Esophagus muscularis mucosa (tissue), 4 donors: ENCODE data around the gene TUBB3. TPM values are rescaled to one million over a fixed set of nuclear protein-coding genes. Genes with fewer than 3 reads are reported as not detected.

Experiments
- DNase-seq: peaks from one replicate; pipeline ENCODE4 v3.0.0-alpha.2; 2017; ENCODE audit errors: extremely low spot score
- H3K27ac ChIP-seq, 4 donors: fragments of 200-600 bp; sonication (generic); replicated peaks in 1 of 4; 1 replicate in 3 of 4; 2 replicates in 1 of 4; pipeline ENCODE4 v1.5.1; 2016 to 2019; ENCODE audit warnings: mild to moderate bottlenecking in 1 of 4
- H3K27me3 ChIP-seq, 4 donors: fragments of 200-600 bp; sonication (generic); one replicate each; pipeline versions ENCODE4 v1.5.1 to v1.6.0; 2016 to 2019
- H3K36me3 ChIP-seq, 4 donors: fragments of 200-600 bp; sonication (generic); one replicate each; pipeline ENCODE4 v1.5.1; 2016 to 2019
- H3K4me1 ChIP-seq, 4 donors: fragments of 200-600 bp; sonication (generic); one replicate each; pipeline ENCODE4 v1.5.1; 2016 to 2019
- H3K4me3 ChIP-seq, 4 donors: fragments of 200-600 bp; sonication (generic); 1 replicate in 2 of 4; 2 replicates in 2 of 4; pipeline ENCODE4 v1.5.1; 2016 to 2019; ENCODE audit warnings: mild to moderate bottlenecking in 4 of 4, moderate library complexity in 1 of 4
- H3K9me3 ChIP-seq, 4 donors: fragments of 200-600 bp; sonication (generic); 1 replicate in 3 of 4; 2 replicates in 1 of 4; pipeline ENCODE4 v1.5.1; 2016 to 2019
- EP300 ChIP-seq: sonication (generic); formaldehyde crosslinking; IDR thresholded peaks from one replicate; pipeline ENCODE4 v1.6.1; 2017; ENCODE audit warnings: antibody characterized with exemption
- POLR2A ChIP-seq: fragments of 450-650 bp; IDR thresholded peaks from one replicate; pipeline ENCODE4 v1.6.1; 2017; ENCODE audit warnings: antibody characterized with exemption, moderate library complexity, mild to moderate bottlenecking, low read depth
- POLR2AphosphoS5 ChIP-seq, 2 donors: sonication (generic); formaldehyde crosslinking; IDR thresholded peaks; one replicate each; pipeline ENCODE4 v1.6.1; 2017; ENCODE audit warnings: antibody characterized with exemption in 2 of 2
- WGBS: methylation state at CpG from one replicate; pipeline ENCODE4 v1.1.5; 2018; 5-methylcytosine and 5-hydroxymethylcytosine counted together
- intact Hi-C: fragments of 100-400 bp; cut with DNase I; formaldehyde crosslinking; loops from one replicate; pipeline ENCODE4 v1.15.1; 2023
- total RNA-seq, 4 donors: library from RNA; depleted of rRNA; stranded (reverse); fragments of >200 nt; gene quantifications; one replicate each; pipeline versions ENCODE4 v1.1.0 to v1.2.1, GENCODE V29; 2016
- TF ChIP-seq, protein P1 (sequence below), 3 experiments: fragments of 200-600 bp in 2 of 3; fragments of 450-650 bp in 1 of 3; sonication (generic) in 2 of 3; IDR thresholded peaks; one replicate each; pipeline ENCODE4 v1.5.1; 2017 to 2019; ENCODE audit warnings: antibody characterized with exemption in 3 of 3, mild to moderate bottlenecking in 2 of 3, moderate library complexity in 1 of 3

The TUBB3 gene
- total RNA-seq, 4 donors from 2014 or later, result 2.5 to 19.5 (median 12.9) TPM

DNA sequence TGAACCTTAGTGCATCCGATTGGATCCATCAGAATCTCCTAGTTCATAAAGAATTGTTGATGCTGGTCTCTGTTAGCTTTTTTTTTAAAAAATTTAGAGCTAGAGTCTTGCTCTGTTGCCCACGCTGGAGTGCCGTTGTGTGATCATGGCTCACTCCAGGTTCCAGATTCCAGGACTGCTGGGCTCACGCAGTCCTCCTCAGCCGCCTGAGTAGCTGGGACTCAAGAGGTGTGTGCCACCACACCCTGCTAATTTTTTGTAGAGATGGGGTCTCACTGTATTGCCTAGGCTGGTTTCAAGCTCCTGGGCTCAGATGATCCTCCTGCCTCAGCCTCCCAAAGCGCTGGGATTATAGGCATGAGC, 41.8 kb upstream of the TUBB3 start:
- no peak overlapping the region for H3K27ac ChIP-seq
- no peaks in the 10 kb centered on the region for H3K9me3 ChIP-seq
- H3K4me1 ChIP-seq, result peaks cover 0 to 6% (median 3%) of the 10 kb centered on the region in 4 donors
- peaks cover 53 to 82% (median 75%) of the 10 kb centered on the region in 4 donors for H3K36me3 ChIP-seq
- TF ChIP-seq, protein P1, sequence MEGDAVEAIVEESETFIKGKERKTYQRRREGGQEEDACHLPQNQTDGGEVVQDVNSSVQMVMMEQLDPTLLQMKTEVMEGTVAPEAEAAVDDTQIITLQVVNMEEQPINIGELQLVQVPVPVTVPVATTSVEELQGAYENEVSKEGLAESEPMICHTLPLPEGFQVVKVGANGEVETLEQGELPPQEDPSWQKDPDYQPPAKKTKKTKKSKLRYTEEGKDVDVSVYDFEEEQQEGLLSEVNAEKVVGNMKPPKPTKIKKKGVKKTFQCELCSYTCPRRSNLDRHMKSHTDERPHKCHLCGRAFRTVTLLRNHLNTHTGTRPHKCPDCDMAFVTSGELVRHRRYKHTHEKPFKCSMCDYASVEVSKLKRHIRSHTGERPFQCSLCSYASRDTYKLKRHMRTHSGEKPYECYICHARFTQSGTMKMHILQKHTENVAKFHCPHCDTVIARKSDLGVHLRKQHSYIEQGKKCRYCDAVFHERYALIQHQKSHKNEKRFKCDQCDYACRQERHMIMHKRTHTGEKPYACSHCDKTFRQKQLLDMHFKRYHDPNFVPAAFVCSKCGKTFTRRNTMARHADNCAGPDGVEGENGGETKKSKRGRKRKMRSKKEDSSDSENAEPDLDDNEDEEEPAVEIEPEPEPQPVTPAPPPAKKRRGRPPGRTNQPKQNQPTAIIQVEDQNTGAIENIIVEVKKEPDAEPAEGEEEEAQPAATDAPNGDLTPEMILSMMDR (IDR thresholded peaks at IDR 0.05), result no peak
- TF ChIP-seq POLR2AphosphoS5 (IDR thresholded peaks at IDR 0.05) (no peak), POLR2A (no peak), EP300 (no peak)
- WGBS, result 80% methylated on average over 6 of the region's 6 CpGs
- no peak overlapping the region for H3K4me3 ChIP-seq
- DNase-seq, result no peak
- intact Hi-C loops, result no loop called here
- H3K27me3 ChIP-seq, result no peaks in the 10 kb centered on the region

DNA sequence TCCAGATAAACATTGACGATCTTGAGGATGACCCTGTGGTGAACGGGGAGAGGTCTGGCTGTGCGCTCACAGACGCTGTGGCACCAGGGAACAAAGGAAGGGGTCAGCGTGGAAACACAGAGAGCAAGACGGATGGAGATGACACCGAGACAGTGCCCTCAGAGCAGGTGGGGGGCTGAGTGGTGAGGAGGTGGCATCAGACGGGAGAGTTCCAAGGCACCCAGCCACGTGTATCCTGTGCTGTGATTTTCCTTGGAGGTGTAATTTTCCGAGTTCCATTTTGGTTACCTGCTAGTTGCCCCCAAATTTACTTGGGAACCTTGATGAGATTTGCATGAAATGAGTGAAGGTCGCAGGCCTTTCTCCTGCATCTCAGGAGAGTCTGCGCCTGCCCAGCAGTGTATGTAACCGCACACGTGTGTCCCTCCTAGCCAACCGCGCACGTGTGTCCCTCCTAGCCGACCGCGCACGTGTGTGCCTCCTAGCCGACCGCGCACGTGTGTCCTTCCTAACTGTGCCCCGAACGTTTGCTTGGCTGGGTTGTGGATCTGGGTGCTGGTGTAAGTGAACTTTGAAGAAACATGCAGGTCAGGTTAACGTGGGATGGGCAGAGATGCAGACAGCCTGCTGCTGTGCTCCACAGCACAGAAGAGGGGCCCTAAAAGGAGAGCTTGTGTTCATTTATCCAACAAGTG, 39.6 kb upstream of the TUBB3 start:
- no peak for DNase-seq
- no peaks in the 10 kb centered on the region for H3K9me3 ChIP-seq
- intact Hi-C loops, result no loop called here
- no peak overlapping the region for H3K27ac ChIP-seq
- 90% methylated on average over 24 of the region's 28 CpGs for WGBS
- H3K27me3 ChIP-seq, result no peaks in the 10 kb centered on the region
- TF ChIP-seq EP300 (no peak), POLR2A (no peak), POLR2AphosphoS5 (IDR thresholded peaks at IDR 0.05) (no peak)
- TF ChIP-seq, protein P1 (IDR thresholded peaks at IDR 0.05), result no peak
- H3K4me1 ChIP-seq, result peaks cover 0 to 4% (median 0%) of the 10 kb centered on the region in 4 donors
- no peak overlapping the region for H3K4me3 ChIP-seq
- H3K36me3 ChIP-seq, result peaks cover 73 to 97% (median 94%) of the 10 kb centered on the region in 4 donors

DNA sequence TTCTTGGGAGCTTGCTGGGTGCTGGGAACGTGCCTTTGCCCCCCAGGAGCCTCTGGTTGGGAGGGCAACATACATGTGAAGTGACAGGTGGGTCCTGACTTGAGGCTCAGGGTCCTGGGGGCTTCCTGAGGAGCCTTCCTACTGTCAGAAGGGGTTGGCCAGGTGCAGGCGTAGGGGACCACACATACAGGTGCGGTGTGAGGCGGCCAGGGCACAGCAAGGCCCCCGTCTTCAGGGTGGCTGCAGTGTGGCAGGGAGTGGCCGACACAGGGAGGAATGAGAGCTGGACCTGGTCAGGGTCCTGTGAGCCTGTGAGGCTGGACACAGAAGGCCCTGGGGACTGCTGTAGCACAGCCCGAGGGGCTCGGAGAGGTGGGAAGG, 39.1 kb upstream of the TUBB3 start:
- Histone ChIP-seq H3K36me3 (peaks cover 73 to 97% (median 94%) of the 10 kb centered on the region in 4 donors), H3K9me3 (no peaks in the 10 kb centered on the region), H3K27ac (no peak overlapping the region), H3K4me3 (no peak overlapping the region), H3K27me3 (no peaks in the 10 kb centered on the region), H3K4me1 (peaks cover 0 to 4% (median 0%) of the 10 kb centered on the region in 4 donors)
- TF ChIP-seq POLR2AphosphoS5 (IDR thresholded peaks at IDR 0.05) (no peak), EP300 (no peak)
- TF ChIP-seq, protein P1 (IDR thresholded peaks at IDR 0.05), result no peak
- DNase-seq, result no peak
- 94% methylated on average over 6 of the region's 8 CpGs for WGBS
- intact Hi-C loops, result no loop called here

DNA sequence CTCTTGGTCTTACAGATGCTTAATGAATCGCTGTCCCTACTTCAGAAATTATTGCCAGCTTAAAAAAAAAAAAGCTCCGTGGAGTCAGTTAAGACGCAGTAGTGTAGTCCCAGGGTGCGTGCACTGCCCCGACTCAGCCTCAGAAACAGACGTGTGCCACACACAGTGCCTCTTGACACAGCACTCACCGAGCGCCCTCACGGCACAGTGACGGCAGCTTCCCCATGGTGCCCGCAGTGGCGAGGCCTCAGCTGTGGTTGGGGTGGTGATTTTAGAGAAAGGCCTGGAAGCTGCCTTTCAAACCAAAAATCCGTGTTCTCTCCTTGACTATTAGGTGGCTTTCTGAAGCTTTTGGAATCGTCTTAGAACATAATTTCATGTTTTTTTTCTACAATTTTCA, 35.9 kb upstream of the TUBB3 start:
- 95% methylated on average over 14 of the region's 14 CpGs for WGBS
- H3K36me3 ChIP-seq, result peaks cover 79 to 100% (median 99%) of the 10 kb centered on the region in 4 donors
- H3K27ac ChIP-seq, result no peak overlapping the region
- intact Hi-C loops, result no loop called here
- H3K4me1 ChIP-seq, result peaks cover 0 to 4% (median 0%) of the 10 kb centered on the region in 4 donors
- no peak for TF ChIP-seq EP300
- no peak for TF ChIP-seq POLR2A
- TF ChIP-seq, protein P1 (IDR thresholded peaks at IDR 0.05), result no peak
- TF ChIP-seq POLR2AphosphoS5 (IDR thresholded peaks at IDR 0.05), result no peak
- no peak for DNase-seq
- H3K9me3 ChIP-seq, result no peaks in the 10 kb centered on the region
- no peaks in the 10 kb centered on the region for H3K27me3 ChIP-seq
- H3K4me3 ChIP-seq, result no peak overlapping the region

DNA sequence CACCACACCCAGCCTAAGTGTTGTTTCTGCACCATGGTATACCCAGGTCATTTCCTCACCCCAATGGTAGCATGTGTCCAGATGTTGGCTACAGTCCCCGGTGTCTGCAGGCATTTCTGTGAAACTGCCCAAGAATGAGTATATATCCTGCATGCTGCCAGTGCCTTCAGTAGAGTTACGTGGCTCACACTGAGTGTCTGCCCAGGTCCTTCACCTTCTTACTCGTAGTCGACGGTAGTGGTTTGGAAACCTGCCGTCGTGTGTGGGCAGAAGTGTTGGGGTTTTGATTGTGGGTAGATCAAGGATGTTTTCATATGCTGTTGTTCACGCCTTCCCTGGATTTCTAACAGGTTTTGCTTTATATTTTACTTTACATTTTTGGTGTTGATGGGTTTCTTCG, 32.9 kb upstream of the TUBB3 start:
- TF ChIP-seq, protein P1 (IDR thresholded peaks at IDR 0.05), result no peak
- TF ChIP-seq POLR2A, result no peak
- no peak overlapping the region for H3K27ac ChIP-seq
- no peaks in the 10 kb centered on the region for H3K9me3 ChIP-seq
- peaks cover 0 to under 1% (median 0%) of the 10 kb centered on the region in 4 donors for H3K4me1 ChIP-seq
- intact Hi-C loops, result no loop called here
- H3K4me3 ChIP-seq, result no peak overlapping the region
- no peaks in the 10 kb centered on the region for H3K27me3 ChIP-seq
- peaks cover 82 to 100% (median 100%) of the 10 kb centered on the region in 4 donors for H3K36me3 ChIP-seq
- 84% methylated on average over 9 of the region's 9 CpGs for WGBS
- no peak for DNase-seq
